HL-60 (cell line): ENCODE measurements around the gene TUBA1A.

Source experiments
- CTCF ChIP-seq: IDR thresholded peaks from one replicate; pipeline ENCODE4 v1.5.1; 2011; ENCODE audit warnings: low read length, control low read depth, inconsistent platforms; ENCODE audit not compliant: insufficient read depth
- GABPA ChIP-seq: IDR thresholded peaks from 2 replicates; pipeline ENCODE4 v1.6.1; 2012; ENCODE audit warnings: low read depth
- POLR2AphosphoS5 ChIP-seq: IDR thresholded peaks from 2 replicates; pipeline ENCODE4 v1.6.1; 2012; ENCODE audit warnings: low read depth

GRCh38 chr12:49231878-49232655 is 43.2 kb upstream of the TUBA1A start:
- TF ChIP-seq CTCF, result no peak
- TF ChIP-seq POLR2AphosphoS5, result no peak
- no peak for TF ChIP-seq GABPA
